Adipose tissue (tissue), 3 donors: ENCODE results near the gene KLHDC2. TPM values are rescaled to one million over a fixed set of nuclear protein-coding genes. Genes with fewer than 3 reads are reported as not detected.
"Not testable (repeated sequence)": the region's sequence is repeated elsewhere in the genome, so short reads cannot be mapped to it uniquely, and the experiment has no call there.

Source experiments
- H3K27ac ChIP-seq: one replicate; pipeline ENCODE4 v1.5.1; 2013; ENCODE audit warnings: low read depth, low read length
- WGBS, 3 donors: extraction: QIAGEN DNeasy Blood & Tissue Kit; methylation state at CpG; one replicate each; pipeline ENCODE4 v1.1.7; 2013; 5-methylcytosine and 5-hydroxymethylcytosine counted together
- polyA plus RNA-seq, 3 donors: library from polyadenylated mRNA; stranded (reverse); fragments of 200-250 nt; gene quantifications; one replicate each; pipeline ENCODE4 v1.2.3, GENCODE V29; 2013
- donor health status: healthy with polysubstance abuse.
- donor health status: Bipolar disorder and iron deficiency.
- donor health status: healthy.

KLHDC2 gene
- 10 to 100 TPM; 41.7 to 50.1 (median 46.4) TPM for polyA plus RNA-seq

GRCh38 chr14:49767571-49768300 lies at the start of gene KLHDC2:
Gene KLHDC2 (plus strand): TSS chr14:49768153. CDS start chr14:49768469, 316 bp downstream.
- H3K27ac ChIP-seq: peak within 1 kb of the TSS; percentile 70
- WGBS, 3 donors: 0% methylated on average over 67 to 86 of the region's 86 CpGs

GRCh38 chr14:49720744-49721143 lies 47.2 kb upstream of the KLHDC2 start:
- H3K27ac ChIP-seq: no peak overlapping the region

- WGBS, 3 donors: 86 to 94% (median 89%) methylated on average over 9 of the region's 9 CpGs
- not testable (repeated sequence) for H3K27ac ChIP-seq
Measured at GRCh38 chr14:49721733-49722435, 46.1 kb upstream of the KLHDC2 start.

- no peak overlapping the region for H3K27ac ChIP-seq
- 89 to 96% (median 95%) methylated on average over 5 of the region's 5 CpGs for WGBS, 3 donors
Measured at GRCh38 chr14:49727171-49727570, 40.8 kb upstream of the KLHDC2 start.

GRCh38 chr14:49732896-49733295 lies 35.1 kb upstream of the KLHDC2 start:
- WGBS, 3 donors: 88 to 91% (median 89%) methylated on average over 3 of the region's 3 CpGs
- H3K27ac ChIP-seq: no peak overlapping the region

GRCh38 chr14:49733836-49734235 lies 34.1 kb upstream of the KLHDC2 start:
- H3K27ac ChIP-seq: no peak overlapping the region

GRCh38 chr14:49735669-49736068 lies 32.3 kb upstream of the KLHDC2 start:
- H3K27ac ChIP-seq: not testable (repeated sequence)
- WGBS, 3 donors: 85 to 100% (median 98%) methylated on average over 4 of the region's 4 CpGs

GRCh38 chr14:49745191-49745590 lies 22.8 kb upstream of the KLHDC2 start:
- WGBS, 3 donors: 79 to 96% (median 88%) methylated on average over 1 of the region's 1 CpG
- no peak overlapping the region for H3K27ac ChIP-seq

- not testable (repeated sequence) for H3K27ac ChIP-seq
Measured at GRCh38 chr14:49746476-49746875, 21.5 kb upstream of the KLHDC2 start.

- 76 to 87% (median 80%) methylated on average over 5 of the region's 5 CpGs for WGBS, 3 donors
- H3K27ac ChIP-seq: no peak overlapping the region
Measured at GRCh38 chr14:49754570-49755097, 13.3 kb upstream of the KLHDC2 start.

GRCh38 chr14:49755378-49755777 lies 12.6 kb upstream of the KLHDC2 start:
- 70 to 83% (median 81%) methylated on average over 3 of the region's 3 CpGs for WGBS, 3 donors
- no peak overlapping the region for H3K27ac ChIP-seq

GRCh38 chr14:49761839-49762551 lies 6.0 kb upstream of the KLHDC2 start:
- H3K27ac ChIP-seq: no peak overlapping the region
- WGBS, 3 donors: 80 to 85% (median 84%) methylated on average over 6 of the region's 6 CpGs

- 51 to 88% (median 83%) methylated on average over 10 of the region's 10 CpGs for WGBS, 3 donors
- H3K27ac ChIP-seq: no peak overlapping the region
Measured at GRCh38 chr14:49766839-49767238, 1.1 kb upstream of the KLHDC2 start.

GRCh38 chr14:49767270-49767570 lies 733 bp upstream of the KLHDC2 start:
- peak overlapping the region; percentile 70 for H3K27ac ChIP-seq
- WGBS, 3 donors: 0 to 1% (median 0%) methylated on average over 9 of the region's 9 CpGs

GRCh38 chr14:49768301-49769121 lies 558 bp downstream of the KLHDC2 start:
- no peak overlapping the region for H3K27ac ChIP-seq
- 0 to 1% (median 0%) methylated on average over 66 to 67 of the region's 67 CpGs for WGBS, 3 donors

GRCh38 chr14:49769171-49769570 lies 1.2 kb downstream of the KLHDC2 start:
- 8 to 23% (median 16%) methylated on average over 6 of the region's 6 CpGs for WGBS, 3 donors
- no peak overlapping the region for H3K27ac ChIP-seq

- 33 to 79% (median 63%) methylated on average over 15 of the region's 15 CpGs for WGBS, 3 donors
- H3K27ac ChIP-seq: no peak overlapping the region
Measured at GRCh38 chr14:49769581-49770211, 1.7 kb downstream of the KLHDC2 start.

GRCh38 chr14:49770212-49770817 lies 2.4 kb downstream of the KLHDC2 start:
- no peak overlapping the region for H3K27ac ChIP-seq
- WGBS, 3 donors: 26 to 78% (median 72%) methylated on average over 4 of the region's 4 CpGs
